HG03066 (cell line): ENCODE results near the gene ARHGEF28.

ENCODE experiments used
- ATAC-seq: cut with Tn5 transposase; IDR thresholded peaks from one replicate; pipeline ENCODE4 v1.9.1; 2021; ENCODE audit warnings: low read depth; ENCODE audit not compliant: unreplicated experiment

The ARHGEF28 gene

DNA sequence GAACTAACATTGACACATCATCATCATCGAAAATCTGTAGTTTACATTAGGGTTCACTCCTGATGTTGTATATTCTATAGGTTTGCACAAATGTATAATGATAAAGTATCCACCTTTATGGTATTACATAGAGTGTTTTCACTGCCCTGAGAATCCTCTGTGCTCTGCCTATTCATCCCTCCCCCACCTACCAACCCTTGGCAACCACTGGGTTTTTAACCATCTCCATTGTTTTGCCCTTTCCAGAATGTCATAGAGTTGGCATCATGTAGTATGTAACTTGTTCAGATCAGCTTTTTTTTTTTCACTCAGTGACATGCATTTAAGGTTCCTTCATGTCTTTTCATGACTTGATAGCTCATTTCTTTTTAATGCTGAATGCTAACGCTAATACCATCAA is 106.0 kb downstream of the ARHGEF28 start:
- ATAC-seq: no peak

DNA sequence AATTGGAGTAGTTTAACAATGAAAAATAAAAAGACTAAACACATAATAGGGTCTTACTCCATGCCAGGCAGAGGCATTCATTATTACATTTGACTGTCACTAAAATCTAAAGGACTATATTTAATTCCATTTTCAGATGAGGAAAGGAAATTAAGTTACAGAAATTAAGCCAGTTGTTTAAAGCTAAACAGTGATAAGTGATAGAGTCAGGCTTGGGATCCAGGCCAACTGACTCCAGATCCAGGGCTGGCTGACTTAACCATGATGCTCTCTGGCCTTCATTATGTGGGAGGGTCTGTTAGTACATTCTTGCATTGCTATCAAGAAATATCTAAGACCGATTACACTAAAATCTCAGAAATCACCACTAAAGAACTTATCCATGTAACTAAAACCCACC is 107.2 kb downstream of the ARHGEF28 start:
- no peak for ATAC-seq

DNA sequence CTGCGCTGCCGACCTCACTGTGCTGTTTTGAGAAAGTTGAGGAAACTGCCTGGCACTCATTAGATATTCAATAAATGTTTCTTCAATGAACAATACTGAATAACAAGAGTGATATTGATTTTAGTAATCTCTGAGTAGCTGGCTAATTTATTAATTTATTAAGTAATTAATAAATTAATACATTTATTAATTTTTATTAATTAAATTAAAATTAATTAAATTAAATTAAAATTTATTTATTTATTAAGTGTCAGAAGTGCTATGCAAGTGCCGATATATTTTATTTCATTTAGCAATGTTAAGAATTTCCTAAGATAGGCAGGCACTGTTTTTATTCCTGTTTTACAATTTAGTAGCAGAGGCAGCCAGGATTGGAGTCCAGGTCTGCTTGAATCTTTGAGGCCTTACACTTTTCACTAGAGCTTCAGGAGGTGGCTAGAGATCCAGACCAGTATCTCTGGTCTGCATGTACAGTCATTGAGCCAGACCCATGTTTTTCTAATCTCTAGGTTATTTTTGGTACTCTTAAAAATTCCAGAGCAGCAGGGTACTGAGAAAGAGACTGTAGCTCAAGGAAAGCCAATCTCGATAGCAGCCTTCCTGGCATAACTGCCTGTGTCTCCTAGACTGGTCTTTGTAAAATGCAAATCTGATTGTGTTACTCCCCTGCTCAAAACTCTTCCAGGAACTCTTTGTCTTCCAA is 109.2 kb downstream of the ARHGEF28 start:
- ATAC-seq: no peak

DNA sequence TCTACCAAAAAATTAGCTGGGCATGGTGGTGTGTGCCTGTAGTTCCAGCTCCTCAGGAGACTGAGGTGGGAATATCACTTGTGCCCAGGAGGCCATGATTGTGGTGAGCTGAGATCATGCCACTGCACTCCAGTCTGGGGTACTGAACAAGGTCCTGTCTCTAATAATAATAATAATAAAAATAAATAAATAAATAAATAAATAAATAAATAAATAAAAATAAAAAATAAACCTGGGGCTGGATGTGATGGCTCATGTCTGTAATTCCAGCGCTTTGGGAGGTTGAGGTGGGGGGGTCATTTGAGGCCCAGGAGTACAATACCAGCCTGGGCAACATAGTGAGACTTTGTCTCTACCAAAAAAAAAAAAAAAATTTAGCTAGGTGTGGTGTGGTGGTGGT is 113.7 kb downstream of the ARHGEF28 start:
- no peak for ATAC-seq

DNA sequence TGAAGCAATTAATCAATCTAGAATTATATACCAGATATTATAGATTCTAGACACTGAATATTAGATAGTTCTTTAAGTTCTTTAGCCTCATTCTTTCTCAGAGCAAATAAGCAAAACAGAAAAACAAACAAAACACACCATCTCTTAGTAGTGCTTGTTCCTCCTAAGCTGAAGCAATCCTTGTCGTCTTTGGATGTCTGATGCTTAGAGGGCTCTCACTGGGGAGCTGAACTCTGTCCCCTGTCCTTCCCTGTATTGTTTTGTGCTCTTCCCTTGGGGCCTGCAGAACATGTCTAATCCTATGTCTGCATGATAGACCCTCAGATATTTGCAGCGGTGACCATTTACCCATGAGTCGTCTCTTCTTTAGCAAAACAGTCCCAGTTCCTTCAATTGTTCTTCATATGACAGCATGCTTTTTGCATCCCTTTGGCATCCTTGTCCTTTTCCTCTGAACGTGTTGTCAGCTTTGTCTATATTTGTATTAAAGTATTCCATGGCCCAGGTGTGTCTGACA is 114.3 kb downstream of the ARHGEF28 start:
- ATAC-seq: no peak

DNA sequence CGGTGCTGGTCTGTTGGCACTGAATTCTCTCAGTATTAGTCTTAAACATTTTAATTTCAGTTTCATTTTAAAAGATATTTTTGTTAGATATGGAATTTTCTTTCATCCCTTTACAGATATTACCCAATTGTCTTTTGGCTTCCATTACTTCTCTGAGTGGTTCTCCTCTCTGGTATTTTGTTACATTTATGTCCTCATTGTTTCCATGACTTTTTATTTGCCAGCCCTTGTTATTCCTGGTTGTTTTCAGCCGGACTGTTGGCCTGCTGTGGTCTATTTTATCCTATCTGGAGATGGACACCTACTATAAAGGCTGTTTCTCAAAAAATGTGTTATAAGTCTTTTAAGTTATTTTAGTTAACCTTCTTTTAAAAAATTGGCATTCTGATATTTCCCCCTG is 117.2 kb downstream of the ARHGEF28 start:
- no peak for ATAC-seq

- no peak for ATAC-seq
Measured at GRCh38 chr5:73745836-73746235, 119.8 kb downstream of the ARHGEF28 start.

DNA sequence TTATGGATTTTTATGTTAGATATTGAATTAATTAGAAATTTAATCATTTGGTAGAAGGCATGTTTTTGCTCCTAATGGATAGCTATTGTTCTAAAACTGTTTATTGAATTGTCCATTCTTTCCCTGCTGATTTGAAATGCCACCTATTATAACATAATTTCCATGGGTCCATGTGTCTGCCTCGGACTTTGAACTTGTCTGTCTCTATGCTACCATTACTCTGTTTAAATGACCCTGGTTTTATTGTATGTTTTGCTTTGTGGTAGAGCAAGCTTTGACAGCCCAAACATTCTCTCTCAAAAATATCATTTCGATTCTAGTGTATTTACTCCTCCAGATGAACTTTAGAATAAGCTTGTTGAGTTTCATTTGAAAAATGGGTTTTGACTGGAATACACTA is 120.6 kb downstream of the ARHGEF28 start:
- ATAC-seq: no peak

GRCh38 chr5:73747696-73748380 is 121.8 kb downstream of the ARHGEF28 start:
- ATAC-seq: no peak

DNA sequence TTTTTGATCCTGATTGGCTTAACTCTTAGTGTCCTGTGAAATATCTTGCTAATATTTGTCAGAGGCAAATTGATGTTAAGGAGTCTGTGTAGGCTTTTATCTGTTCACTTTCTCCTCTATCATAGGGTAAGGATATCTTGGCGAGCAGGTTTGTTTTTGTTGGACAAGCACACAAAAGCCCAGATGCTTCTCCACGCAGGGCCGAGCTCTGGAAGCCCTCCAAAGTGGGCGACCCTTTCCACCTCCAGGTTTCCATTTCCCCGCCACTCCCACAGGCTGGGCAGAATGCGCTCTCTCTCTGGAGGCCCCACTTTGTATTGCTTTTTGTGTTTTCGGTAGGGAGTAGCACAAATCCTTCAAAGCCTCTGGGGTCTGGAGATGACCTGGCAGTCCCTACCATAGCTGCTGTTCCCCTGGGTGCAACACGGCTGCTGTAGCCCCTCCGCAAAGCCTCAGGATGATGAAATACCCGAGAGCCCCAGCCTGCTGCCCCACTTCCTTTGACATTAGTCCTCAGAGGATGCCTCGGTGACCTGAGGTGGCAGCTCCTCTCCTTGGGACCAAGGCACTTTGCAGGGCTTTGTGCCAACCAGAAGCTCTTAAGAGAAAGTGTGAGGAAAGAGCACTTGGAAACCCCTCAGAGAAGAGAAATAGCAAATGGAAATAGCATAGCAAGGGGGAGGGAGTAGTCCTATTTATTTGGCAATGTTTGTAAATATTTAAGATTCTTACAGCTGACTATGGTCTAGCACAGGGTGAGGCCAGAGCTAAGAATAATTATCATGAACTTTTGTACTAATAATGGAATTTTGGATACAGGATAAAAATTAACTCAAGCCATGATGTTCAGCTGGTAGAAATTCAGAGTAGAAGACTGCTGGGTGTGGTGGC is 122.8 kb downstream of the ARHGEF28 start:
- no peak for ATAC-seq

GRCh38 chr5:73749485-73750270 is 123.7 kb downstream of the ARHGEF28 start:
- ATAC-seq: no peak

- no peak for ATAC-seq
Measured at GRCh38 chr5:73751254-73751914, 125.4 kb downstream of the ARHGEF28 start.

GRCh38 chr5:73754254-73754653 is 128.3 kb downstream of the ARHGEF28 start:
- no peak for ATAC-seq

DNA sequence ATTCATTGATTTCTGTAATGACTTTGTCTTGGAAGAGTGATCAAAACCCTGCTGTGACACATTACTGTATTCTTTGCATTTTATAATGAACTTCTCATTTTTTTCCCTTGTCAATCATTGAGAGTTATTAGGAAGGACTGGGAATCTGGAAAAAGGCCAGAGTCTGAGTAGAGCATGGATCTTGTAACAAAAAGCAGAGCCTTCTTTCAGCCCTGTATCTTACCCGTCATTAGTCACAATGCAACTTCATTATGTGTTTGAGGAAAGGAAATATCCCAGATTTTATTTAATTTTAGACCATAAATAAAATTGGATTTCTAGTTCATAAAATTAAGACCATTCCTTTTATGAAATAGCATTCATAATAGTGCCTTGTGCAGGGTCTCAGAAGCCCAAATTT is 131.4 kb downstream of the ARHGEF28 start:
- no peak for ATAC-seq

GRCh38 chr5:73759771-73760170 is 133.8 kb downstream of the ARHGEF28 start:
- no peak for ATAC-seq

DNA sequence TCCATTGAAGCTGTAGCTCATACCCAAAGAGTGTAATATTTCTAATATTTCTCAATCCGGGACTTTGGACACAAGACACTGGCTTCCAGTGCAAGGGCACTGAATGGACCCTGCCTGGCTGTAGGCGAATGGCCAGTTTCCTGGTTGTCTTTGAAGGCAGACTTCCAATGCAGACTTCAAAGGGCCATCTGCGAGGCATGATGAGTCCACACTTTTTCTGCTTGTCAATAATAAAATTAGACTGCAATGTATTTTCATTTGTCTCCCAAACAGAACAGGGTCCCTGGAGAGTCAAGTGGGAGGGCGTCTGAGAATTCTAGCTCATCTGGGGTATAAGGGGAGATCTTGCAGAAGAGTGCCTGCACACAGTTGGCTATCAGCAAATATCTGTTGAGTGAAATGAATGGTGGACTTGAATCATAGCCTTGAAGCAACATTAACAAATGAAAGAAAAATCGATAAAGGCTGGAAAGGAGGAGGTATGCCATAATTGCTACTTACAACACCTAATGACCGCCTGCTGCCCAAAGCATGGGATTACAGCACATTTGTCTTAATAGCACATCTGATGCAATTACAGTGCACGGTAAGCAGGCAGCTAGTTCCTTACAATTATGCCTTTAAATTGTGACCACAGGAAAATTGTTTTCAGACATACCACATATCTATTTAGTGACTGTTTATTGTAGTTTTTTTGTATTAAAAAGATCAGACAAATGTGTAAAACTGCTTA is 137.5 kb downstream of the ARHGEF28 start:
- ATAC-seq: no peak

GRCh38 chr5:73764586-73764985 is 138.6 kb downstream of the ARHGEF28 start:
- ATAC-seq: no peak

DNA sequence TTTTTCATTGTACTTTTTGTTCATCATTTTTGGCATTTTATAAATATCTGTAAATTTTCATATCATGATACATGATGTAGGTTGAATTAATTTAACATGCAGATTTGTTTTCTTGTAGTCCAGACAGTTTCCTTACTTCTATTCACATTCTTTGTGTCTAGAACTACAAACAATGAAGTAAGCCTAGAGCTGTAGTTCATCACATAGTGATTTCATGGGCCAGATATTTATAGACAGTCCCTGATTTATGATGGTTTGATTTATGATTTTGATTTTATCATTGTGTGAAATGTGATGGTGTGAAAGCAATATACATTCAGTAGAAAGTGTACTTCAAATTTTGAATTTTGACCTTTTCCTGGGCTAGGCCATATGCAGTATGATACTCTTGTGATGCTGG is 139.0 kb downstream of the ARHGEF28 start:
- no peak for ATAC-seq

- ATAC-seq: no peak
Measured at GRCh38 chr5:73766902-73767301, 140.9 kb downstream of the ARHGEF28 start.
